H1 (cell line): ENCODE data around the gene BPIFB2.

Source experiments
- EP300 ChIP-seq, 2 experiments: IDR thresholded peaks; 1 replicate in 1 of 2; 2 replicates in 1 of 2; pipeline ENCODE4 v1.6.1; 2011 to 2012; ENCODE audit warnings: low read depth in 2 of 2, low read length in 2 of 2, mild to moderate bottlenecking in 2 of 2, borderline replicate concordance in 1 of 2, inconsistent platforms in 1 of 2, moderate library complexity in 1 of 2
- KDM5A ChIP-seq: fragments of 200-600 bp; IDR thresholded peaks from 2 replicates; pipeline ENCODE4 v1.7.1; 2012; ENCODE audit warnings: mild to moderate bottlenecking, low read length, inconsistent platforms, mixed read lengths
- NRF1 ChIP-seq: IDR thresholded peaks from 2 replicates; pipeline ENCODE4 v1.6.1; 2011; ENCODE audit warnings: mild to moderate bottlenecking, low read depth, low read length, improper control_type of control experiment
- POLR2A ChIP-seq, 2 experiments: IDR thresholded peaks; 1 replicate in 1 of 2; 2 replicates in 1 of 2; pipeline ENCODE4 v1.6.1; 2011; ENCODE audit warnings: low read depth in 2 of 2, low read length in 2 of 2, mild to moderate bottlenecking in 2 of 2; ENCODE audit errors: control extremely low read depth in 1 of 2
- POLR2AphosphoS5 ChIP-seq: IDR thresholded peaks from 2 replicates; pipeline ENCODE4 v1.6.1; 2011; ENCODE audit warnings: low read depth, low read length
- RAD21 ChIP-seq, 2 experiments: IDR thresholded peaks in 1 of 2; conservative IDR thresholded peaks in 1 of 2; 2 replicates each; pipeline ENCODE4 v1.6.1; 2011; ENCODE audit warnings: low read depth in 2 of 2, low read length in 2 of 2, improper control_type of control experiment in 1 of 2, inconsistent platforms in 1 of 2, mild to moderate bottlenecking in 1 of 2, moderate library complexity in 1 of 2
- RBBP5 ChIP-seq: IDR thresholded peaks from 2 replicates; pipeline ENCODE4 v1.7.1; 2012; ENCODE audit warnings: low read depth, mild to moderate bottlenecking, inconsistent platforms, low read length, moderate library complexity, borderline replicate concordance
- RXRA ChIP-seq: IDR thresholded peaks from 2 replicates; pipeline ENCODE4 v1.6.1; 2011; ENCODE audit warnings: low read depth, mild to moderate bottlenecking, low read length, moderate library complexity; ENCODE audit not compliant: insufficient read depth
- SP1 ChIP-seq: IDR thresholded peaks from 2 replicates; pipeline ENCODE4 v1.6.1; 2011; ENCODE audit warnings: low read depth, low read length
- TAF7 ChIP-seq: optimal IDR thresholded peaks from 2 replicates; pipeline ENCODE3; 2011; ENCODE audit warnings: low read depth, mild to moderate bottlenecking, inconsistent platforms, low read length, moderate library complexity, borderline replicate concordance
- TF ChIP-seq, protein P1 (sequence below), 3 experiments: IDR thresholded peaks; 1 replicate in 2 of 3; 2 replicates in 1 of 3; pipeline versions ENCODE4 v1.5.1 to v1.6.1; 2011; ENCODE audit warnings: low read length in 3 of 3, mild to moderate bottlenecking in 3 of 3, inconsistent platforms in 2 of 3, low read depth in 1 of 3, moderate library complexity in 1 of 3; ENCODE audit not compliant: insufficient read depth in 1 of 3; ENCODE audit errors: control extremely low read depth in 1 of 3
- TF ChIP-seq, protein P2 (sequence below): IDR thresholded peaks from 2 replicates; pipeline ENCODE4 v1.6.1; 2012; ENCODE audit warnings: low read length, inconsistent platforms

DNA sequence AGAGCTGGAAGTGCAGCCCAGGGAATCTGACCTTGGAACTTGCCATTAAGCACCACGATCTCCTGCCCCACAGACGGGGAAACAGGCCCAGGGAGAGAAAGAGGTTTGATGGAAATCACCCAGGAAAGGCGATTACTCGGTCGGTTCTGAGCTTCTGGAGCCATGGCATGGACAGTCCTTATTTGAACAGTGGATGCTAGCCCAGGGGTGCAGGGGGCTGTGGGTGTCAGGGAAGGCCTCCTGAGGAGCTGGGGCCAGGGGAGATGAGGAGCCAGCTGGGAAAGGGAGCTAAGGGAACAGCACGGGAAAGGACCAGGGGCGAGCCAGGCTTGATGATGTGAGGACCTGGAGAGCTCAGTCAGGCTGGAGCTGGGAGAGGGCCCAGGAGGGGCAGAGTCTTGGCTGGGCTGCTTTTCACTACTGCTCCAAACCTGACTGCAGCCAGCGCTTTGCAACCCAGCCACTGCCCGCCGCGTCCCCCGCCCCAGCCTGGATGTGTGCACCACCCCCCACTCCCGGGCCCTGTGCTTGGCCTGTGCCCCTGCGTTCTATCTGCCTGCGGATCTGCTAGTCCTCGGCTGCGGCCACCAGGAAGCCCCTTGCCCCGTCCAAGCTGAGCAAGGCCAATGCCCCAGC, 21.1 kb upstream of the BPIFB2 start:
- TF ChIP-seq NRF1 (no peak), RBBP5 (no peak), EP300 (IDR thresholded peaks at IDR 0.05; ENCODE audit: borderline replicate concordance in 1 of 2, low read depth in 2 of 2, low read length in 2 of 2) (no peak), POLR2A (IDR thresholded peaks at IDR 0.05; ENCODE audit: control extremely low read depth in 1 of 2, low read depth in 2 of 2, low read length in 2 of 2) (no peak), POLR2AphosphoS5 (no peak), TAF7 (no peak), KDM5A (no peak), RXRA (no peak), RAD21 (IDR thresholded peaks at IDR 0.05 in 1 of 2, conservative IDR thresholded peaks at IDR 0.05 in 1 of 2; ENCODE audit: low read depth in 2 of 2, low read length in 2 of 2) (no peak), SP1 (no peak)
- TF ChIP-seq, protein P1, sequence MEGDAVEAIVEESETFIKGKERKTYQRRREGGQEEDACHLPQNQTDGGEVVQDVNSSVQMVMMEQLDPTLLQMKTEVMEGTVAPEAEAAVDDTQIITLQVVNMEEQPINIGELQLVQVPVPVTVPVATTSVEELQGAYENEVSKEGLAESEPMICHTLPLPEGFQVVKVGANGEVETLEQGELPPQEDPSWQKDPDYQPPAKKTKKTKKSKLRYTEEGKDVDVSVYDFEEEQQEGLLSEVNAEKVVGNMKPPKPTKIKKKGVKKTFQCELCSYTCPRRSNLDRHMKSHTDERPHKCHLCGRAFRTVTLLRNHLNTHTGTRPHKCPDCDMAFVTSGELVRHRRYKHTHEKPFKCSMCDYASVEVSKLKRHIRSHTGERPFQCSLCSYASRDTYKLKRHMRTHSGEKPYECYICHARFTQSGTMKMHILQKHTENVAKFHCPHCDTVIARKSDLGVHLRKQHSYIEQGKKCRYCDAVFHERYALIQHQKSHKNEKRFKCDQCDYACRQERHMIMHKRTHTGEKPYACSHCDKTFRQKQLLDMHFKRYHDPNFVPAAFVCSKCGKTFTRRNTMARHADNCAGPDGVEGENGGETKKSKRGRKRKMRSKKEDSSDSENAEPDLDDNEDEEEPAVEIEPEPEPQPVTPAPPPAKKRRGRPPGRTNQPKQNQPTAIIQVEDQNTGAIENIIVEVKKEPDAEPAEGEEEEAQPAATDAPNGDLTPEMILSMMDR (IDR thresholded peaks at IDR 0.05; ENCODE audit: control extremely low read depth in 1 of 3, insufficient read depth in 1 of 3, low read depth in 1 of 3, low read length in 3 of 3), result no peak
- TF ChIP-seq, protein P2, sequence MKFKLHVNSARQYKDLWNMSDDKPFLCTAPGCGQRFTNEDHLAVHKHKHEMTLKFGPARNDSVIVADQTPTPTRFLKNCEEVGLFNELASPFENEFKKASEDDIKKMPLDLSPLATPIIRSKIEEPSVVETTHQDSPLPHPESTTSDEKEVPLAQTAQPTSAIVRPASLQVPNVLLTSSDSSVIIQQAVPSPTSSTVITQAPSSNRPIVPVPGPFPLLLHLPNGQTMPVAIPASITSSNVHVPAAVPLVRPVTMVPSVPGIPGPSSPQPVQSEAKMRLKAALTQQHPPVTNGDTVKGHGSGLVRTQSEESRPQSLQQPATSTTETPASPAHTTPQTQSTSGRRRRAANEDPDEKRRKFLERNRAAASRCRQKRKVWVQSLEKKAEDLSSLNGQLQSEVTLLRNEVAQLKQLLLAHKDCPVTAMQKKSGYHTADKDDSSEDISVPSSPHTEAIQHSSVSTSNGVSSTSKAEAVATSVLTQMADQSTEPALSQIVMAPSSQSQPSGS, result no peak
